GM21619 (cell line): ENCODE data around the gene GOSR1.
"Not testable (repeated sequence)": the region's sequence is repeated elsewhere in the genome, so short reads cannot be mapped to it uniquely, and the experiment has no call there.

ENCODE experiments used
- ATAC-seq: cut with Tn5 transposase; IDR thresholded peaks from one replicate; pipeline ENCODE4 v1.9.1; 2021; ENCODE audit not compliant: unreplicated experiment

GOSR1 gene

DNA sequence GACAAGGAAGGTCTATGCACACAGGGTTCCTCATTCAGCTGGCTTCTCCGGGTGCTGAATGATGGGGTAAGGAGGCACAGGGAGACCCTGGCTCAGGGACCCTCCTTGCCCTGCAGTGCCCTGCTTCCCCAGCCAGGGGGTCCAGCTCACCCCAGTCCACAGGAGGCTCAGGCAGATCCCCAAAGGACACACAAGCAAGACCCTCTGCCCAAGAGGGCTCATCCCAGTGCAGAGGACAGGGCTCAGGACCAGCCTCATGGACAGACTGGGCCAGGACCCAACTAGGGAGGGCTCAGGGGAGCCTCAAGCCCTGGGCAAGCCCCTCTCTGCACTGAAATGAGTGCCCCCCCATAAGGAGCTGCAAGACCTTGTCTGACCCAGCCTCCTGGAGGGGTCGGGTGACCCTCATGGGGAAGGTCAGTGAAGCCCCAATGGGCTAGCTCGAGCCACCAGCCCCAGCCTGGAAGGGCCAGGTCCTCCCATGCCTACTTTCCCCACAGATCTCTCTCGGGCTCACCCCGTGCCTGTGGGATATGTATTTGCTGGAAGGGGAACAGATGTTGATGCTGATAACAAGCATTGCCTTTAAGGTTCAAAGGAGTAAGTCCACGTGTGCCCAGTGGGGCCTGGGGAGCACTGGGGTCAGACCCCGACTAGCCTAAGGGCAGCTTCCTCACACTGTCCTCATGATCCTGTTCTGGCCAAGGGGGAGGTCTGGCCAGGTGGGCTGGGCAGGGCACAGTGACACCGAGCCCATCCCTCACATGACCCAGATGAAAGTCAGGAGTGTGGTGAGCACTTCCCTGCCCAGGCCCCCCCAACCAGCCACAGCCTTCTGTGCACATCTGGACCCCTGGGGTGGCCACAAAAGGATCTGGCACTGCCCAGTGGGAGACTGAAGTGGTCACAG lies 83.2 kb downstream of the GOSR1 start:
- ATAC-seq, result not testable (repeated sequence)

DNA sequence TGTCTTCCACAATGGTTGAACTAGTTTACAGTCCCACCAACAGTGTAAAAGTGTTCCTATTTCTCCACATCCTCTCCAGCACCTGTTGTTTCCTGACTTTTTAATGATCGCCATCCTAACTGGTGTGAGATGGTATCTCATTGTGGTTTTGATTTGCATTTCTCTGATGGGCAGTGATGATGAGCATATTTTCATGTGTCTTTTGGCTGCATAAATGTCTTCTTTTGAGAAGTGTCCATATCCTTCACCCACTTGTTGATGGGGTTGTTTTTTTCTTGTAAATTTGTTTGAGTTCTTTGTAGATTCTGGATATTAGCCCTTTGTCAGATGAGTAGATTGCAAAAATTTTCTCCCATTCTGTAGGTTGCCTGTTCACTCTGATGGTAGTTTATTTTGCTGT lies 84.6 kb downstream of the GOSR1 start:
- not testable (repeated sequence) for ATAC-seq

DNA sequence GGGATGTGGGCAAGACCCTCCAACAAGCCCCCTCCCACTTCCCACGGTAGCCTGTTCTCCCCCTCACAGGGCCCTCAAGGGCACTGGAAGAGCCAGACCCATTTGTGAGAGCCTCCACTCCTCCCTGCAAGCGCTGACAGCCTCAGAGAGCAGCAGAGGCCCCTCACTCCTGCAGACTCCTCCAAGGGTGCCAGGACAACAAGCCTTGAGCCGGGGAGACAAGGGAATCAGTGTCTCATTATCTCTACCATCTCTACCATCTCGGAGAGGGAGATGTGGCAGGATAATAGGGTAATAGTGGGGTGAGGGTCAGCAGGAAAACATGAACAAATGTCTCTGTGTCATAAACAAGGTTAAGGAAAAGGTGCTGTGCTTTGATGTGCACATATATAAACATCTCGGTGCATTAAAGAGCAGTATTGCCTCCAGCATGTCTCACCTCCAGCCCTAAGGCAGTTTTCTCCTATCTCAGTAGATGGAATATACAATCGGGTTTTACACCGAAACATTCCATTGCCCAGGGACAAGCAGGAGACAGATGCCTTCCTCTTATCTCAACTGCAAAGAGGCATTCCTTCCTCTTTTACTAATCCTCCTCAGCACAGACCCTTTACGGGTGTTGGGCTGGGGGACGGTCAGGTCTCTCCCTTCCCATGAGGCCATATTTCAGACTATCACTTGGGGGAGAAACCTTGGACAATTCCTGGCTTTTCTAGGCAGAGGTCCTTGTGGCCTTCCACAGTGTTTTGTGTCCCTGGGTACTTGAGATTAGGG lies 86.1 kb downstream of the GOSR1 start:
- not testable (repeated sequence) for ATAC-seq

DNA sequence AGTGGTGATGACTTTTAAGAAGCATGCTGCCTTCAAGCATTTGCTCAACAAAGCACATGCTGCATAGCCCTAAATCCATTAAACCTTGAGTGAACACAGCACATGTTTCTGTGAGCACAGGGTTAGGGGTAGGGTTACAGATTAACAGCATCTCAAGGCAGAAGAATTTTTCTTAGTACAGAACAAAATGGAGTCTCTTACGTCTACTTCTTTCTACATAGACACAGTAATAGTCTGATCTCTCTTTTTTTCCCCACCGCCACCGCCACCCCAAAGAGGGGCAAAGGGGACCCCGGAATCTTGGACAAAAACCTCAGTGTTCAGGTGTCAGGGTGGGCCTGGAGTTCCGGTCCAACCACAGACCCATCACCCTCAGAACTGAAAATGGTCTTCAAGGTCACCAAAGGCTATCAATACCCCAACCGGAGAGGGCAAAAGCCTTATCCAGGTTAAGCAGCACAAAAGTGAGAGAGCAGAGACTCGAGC lies 86.7 kb downstream of the GOSR1 start:
- ATAC-seq, result not testable (repeated sequence)

DNA sequence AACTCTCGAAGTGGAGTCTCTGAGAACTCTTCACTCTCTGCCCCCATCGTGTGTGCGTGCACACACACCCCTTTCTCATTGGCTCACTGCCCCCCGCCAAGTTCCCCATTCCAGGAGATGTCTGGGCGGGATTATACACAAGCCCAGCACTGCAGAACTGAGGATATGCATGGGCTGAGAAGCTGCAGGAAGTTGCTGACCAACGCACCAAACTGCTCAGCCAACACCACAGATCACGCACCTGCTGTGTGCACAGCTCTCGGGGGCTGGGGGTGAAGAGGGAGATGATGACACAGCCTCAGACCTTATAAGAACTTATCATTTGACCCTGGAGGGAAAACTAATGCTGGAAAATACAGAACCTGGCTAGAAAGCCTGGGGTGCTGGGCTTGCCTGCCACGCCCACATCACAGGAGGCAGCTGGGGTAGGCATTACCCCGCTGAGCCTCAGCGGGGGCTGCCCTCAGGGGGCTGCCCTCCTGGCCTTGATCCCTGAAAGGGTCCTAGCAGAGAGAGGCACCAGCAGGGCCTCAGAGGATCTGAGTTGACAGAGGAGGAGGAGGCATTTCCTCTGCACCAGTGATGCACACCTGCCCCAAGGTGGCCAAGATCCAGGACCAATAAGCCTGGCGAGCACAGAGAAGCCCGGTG lies 87.3 kb downstream of the GOSR1 start:
- ATAC-seq, result not testable (repeated sequence)

DNA sequence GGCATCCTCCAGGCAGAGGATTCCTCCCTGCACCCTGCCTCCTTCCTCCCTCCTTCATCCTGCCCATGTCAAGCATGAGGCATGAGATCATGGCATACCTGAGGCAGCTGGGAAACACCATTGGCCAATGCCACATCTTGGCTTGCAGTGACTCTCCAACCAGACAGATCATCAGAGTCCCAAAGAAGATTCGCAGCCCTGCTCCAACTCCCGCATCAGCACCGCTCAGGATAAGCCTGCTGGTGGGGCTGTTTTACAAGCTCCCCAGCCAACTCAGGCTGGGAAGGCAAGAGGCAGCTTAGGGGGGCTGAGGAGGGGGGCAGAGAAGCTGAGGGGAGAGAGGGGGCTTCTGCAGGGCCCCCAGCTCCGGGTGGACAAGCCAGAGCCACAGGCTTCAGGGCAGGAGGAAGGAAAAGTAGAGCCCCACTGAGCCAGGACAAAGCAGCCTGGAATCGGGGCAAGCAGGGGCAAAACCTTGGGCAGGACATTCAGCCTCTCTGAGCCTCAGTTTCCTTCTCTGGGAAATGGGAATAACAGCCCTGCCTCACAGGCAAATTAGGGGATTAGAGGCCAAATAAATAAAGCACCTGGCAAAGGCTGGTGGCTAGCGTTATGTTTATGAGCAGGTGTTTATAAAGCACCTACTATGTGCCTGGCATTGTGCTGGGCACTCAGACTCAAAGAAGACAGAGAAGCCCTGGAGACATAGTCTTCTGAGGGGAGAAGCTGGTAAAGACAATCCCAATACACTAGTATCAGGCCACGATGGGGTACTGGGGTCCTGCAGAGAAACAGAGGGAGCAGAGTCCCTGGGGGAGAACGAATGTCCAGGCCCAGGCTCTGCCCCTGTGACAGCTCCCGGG lies 88.1 kb downstream of the GOSR1 start:
- no peak for ATAC-seq

DNA sequence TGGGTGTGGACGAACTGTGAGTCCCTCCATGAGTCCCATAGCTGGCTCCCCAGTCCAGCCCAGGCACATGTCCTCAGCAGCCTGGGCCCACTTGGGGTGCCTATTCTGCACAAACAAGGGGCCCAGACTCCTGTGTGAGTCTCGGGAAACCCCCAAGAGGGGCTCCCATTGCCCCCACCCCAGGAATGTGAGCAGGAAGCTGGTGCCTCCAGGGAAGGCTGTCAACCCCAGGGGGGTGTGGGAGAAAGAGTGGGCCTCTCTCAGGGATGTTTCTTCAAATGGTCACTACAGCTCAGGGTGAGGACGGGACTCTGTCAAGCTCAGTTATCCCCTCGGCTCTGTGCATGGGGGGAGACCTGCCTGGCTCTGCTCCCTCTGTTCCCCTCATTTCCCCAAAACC lies 88.9 kb downstream of the GOSR1 start:
- not testable (repeated sequence) for ATAC-seq

DNA sequence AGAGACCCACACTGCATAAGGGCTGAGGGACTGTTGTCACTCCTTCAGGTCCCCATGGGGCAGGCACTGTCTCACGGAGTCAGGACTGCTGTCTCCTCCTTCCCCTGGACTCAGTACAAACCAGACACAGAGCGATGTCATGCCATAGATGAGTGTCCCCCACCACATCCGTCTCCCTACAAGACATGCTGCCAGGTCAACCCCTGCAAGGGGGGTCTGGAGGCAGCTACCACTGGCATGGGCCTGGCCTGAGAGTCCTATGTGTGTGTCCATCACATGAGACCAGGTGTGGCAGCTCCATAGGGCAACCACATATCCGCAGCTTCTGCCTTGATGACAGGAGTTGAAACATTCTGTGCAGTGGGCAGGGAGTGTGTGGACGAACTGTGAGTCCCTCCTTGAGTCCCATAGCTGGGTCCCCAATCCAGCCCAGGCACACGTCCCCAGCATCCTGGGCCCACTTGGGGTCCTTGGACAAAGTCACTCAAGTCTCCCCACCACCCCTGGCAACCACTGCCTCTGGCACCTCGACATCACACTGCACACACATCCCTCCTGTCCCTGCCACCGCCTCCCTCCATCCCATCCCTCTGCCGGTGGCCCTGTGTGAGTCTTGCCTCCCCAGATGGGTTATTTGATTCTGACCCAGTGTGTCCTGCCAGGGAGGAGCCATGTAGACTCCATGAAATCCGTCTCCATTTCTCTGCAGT lies 89.5 kb downstream of the GOSR1 start:
- not testable (repeated sequence) for ATAC-seq

DNA sequence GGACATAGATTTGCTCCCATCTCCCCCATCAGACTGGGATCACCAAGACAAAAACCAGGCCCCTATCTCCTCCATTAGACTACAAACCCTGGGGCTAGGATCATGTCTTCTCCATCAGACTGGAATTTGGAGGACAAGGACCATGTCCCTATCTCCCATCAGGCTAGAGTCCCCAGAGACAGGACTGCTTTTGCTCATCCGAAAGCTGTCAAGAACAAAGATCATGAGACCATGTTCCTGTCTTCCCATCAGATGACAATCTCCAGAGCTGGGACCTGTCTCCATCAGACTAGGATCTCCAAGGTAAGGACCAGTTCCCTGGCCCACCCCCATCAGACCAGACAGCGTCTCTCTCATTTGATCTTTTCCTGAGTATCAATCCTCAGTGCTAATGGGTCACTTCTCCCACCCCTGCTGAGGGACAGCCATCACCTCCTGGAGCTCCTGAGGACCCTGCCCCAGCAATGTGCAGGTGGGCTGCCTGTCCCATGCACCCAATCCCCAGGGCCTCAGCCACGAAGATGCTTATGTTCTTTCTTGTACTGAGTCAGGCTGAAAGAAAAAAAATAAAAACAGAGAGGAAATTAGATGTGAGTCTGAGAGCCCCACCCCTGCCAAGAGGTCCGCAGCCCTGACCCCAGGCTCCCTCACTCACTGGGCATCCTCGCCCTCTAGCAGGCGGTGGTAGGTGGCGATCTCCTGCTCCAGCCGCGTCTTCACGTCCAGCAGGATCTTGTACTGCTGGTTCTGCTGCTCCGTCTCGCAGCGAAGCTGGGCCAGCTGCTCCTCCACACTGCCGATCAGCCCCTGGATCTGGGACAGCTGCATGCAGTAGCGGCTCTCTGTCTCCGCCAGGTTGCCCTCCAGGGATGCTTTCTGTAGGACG lies 90.3 kb downstream of the GOSR1 start:
- no peak for ATAC-seq

DNA sequence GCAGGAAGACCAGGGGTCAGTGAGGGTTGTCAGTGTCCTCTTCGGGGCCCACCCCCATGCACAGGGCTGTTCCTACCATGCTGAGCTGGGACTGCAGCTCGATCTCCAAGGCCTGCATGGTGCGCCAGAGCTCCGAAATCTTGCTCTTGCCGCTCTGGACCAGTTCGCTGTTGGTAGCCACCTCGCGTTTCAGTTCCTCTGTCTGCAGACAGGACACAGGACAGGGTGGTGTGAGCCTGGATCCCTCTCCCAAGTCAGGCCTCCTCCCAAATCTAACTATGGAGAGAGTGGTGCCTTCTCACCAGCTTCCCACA lies 90.9 kb downstream of the GOSR1 start:
- no peak for ATAC-seq

DNA sequence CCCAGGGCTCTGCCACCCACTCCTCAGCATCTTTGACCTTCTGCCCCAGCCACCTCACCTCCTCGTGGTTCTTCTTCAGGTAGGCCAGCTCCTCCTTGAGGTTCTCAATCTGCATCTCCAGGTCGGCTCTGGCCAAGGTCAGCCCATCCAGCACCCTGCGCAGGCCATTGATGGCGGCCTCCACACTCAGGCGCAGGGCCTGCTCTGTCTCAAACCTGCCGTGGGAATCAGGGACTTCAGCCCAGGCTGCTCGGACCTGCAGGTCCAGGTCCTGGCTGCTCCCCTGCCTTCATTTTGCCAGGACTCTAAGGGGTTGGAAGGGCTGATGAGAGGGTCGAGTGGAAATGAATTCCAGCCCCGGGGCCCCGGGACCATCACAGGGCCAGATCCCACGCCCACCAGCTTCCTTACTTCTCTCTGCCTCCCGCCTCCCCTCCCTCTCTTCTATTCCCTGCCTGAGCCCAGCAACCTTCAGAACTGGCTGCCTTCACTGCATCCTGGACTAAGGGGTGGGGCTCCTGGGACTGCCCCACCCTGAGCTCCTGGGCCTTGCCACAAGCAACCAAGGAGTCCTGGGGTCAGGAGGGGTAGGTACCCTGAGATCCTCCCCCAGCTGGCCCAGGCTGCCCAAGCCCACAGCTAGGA lies 92.4 kb downstream of the GOSR1 start:
- not testable (repeated sequence) for ATAC-seq

DNA sequence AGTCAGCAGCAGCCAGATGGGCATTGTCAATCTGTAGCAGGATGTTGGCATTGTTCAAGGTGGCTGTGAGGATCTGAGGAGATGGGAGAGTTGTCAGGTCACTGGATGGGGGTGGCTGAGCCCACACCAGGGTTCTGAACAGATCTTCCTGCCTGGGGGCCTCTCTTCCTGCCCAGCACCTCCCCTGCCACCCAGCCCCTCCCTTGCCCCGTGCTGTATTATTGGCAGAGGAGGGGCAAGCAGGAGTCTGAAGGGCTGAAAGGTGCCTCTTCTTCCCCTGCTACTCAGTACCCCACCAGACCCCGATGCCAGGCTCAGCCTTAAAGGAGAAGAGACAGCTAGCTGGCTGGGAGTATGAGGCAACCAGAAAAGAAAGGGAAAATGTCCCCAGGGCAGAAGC lies 93.0 kb downstream of the GOSR1 start:
- ATAC-seq, result no peak

DNA sequence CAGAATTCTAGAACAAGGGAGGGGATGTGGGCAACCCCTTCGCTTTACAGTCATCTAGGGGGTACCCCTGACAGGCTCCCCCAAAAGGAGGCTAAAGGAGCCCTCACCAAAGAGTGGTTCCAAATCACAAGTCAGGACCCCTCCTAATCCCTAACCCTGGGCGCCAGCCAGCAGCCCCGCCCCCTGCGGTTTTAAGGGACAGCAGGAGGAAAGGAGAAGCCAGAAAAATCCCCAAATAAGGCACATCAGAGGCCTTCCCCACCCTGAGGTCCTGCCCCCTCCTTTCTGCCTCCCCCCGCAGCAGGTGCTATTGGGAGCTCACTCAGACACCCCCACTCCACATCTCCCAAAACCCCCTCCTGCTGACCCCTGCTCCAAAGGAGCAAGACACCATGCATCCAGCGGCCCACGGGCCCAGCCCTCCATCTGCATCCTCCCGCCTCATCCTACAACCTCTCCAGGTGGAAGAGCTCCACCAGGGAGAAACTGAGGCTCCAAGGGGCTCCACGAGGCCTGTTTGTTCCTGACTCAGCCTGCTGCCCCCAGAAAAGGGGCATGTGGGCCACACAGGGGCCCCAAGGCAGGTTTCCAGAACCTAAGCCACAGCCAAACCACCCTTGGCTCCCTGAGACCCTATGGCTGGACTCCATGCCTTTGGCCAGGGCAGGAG lies 93.5 kb downstream of the GOSR1 start:
- ATAC-seq, result no peak

DNA sequence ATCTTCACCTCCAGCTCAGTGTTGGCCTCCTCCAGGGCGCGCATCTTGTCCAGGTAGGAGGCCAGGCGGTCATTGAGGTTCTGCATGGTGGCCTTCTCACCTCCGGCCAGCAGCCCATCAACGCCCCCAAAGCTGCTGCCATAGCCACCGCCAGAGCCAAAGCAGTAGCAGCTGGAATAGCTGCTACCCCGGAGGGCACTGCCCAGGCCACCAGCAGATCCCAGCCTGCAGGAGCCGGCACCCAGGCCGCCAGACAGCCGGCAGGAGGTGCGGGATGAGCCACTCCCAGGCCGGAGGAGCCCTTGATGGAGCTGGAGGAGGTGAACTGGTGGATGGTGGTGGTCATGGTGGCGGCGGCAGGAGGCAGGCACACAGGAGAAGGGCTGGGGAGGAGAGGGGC lies 94.2 kb downstream of the GOSR1 start:
- not testable (repeated sequence) for ATAC-seq

DNA sequence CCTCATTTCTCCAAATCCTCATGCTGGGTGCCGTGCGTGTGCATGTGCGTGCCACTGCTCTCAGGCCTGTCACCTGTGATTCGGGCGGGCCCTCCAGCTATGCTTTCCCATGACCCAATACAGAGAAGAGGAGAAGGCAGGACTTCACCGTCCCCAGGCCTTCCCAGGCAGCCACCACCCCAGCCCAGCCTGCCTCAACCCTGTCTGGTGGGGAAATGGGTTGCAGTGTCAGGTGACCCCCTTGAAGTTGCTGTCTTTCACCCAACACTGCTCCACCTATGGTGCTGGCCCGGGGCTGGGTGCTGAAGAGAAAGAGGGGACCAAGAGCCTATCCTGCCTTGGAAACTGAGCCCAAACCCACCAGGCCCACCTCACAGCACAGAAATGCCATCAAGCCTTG lies 94.7 kb downstream of the GOSR1 start:
- no peak for ATAC-seq

DNA sequence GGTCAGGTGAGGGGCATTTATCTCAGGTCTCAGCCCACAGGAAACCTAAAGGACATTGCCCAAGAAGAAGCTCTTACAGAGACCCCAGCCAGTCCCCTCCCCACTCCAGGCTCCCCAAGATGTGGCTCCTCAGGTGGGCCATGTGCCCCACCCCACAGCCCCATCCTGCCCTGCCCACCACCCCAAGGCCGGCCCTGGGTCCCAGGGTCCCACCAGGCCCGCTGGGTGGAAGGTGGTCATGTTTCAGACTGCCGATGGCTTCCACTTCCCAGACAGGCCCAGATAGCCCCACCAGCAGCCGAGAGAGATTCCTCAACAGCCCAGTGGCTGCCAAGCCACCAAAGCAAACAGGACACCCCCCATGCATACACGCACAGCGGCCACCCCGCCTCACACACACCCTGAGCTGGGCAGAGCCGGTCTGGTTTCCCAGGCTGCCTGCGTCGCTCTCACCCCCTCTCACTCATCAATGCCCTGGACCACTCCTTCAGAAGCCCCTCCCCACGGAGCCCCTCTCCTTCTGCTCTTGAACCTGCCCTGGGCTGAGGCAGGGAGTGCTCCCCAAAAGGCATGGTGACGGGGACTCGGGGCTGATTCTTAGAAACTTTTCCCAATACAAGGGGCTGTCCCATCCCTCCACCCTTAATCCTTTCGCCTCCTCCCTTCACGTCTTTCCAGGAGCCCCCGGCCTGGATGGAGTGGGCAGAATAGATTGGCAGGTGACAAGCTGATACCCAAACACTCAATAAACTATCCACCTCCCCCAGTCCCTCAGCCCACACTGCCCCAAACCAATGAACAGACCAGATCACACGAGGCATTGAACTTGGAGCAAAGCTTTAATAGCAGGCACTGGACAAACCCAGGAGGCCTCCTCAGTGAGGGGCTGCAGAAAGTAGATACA lies 95.7 kb downstream of the GOSR1 start:
- not testable (repeated sequence) for ATAC-seq

DNA sequence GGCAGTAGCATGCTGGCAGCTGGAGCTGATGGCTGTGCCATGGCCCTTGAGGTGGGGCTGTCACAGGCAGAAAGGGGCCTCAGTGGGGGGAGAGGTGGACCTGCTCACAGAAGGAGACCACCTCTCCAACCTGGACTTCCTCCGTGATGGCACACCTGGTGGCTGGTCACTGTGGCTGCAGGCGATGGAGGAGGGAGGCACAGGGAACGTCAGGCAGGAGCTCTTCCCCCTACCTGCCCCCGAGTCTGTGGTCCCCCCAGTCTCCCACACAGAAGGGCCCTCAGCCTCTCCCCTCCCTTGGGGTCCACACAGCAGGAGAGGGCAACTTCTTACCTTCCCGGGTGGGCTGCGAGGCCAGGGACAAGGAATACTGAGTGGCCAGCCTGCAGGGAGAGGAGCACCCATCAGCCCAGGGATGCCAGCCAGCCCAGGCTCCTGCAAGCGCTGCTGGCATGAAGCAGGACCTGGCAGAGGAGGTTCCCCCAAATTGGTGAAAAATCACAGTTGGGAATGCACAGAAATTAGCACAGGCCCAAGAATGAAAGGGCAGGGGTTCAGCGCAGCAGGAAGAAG lies 96.5 kb downstream of the GOSR1 start:
- ATAC-seq, result no peak
